WTC11 (cell line): ENCODE data around the gene ATP6V1C2.
A peak's percentile ranks its signal among the peaks of the same experiment; 100 is the strongest.

Experiments used
- AR ChIP-seq: fragments of 250-450 bp; sonication (Bioruptor Pico); IDR thresholded peaks from 2 replicates; pipeline ENCODE4 v1.9.0; 2021; ENCODE audit warnings: mild to moderate bottlenecking
- ATF3 ChIP-seq: sonication (generic); formaldehyde crosslinking; conservative IDR thresholded peaks from 2 replicates; pipeline ENCODE4 v1.8.1; 2022; ENCODE audit warnings: mild to moderate bottlenecking, missing genetic modification reagents
- CTCF ChIP-seq: fragments of 200-600 bp; IDR thresholded peaks from 2 replicates; pipeline ENCODE4 v1.8.0; 2022; ENCODE audit warnings: antibody characterized with exemption
- NFATC4 ChIP-seq: fragments of 250-450 bp; sonication (Bioruptor Pico); IDR thresholded peaks from 2 replicates; pipeline ENCODE4 v1.9.0; 2021; ENCODE audit warnings: mild to moderate bottlenecking
- USF1 ChIP-seq: sonication (generic); formaldehyde crosslinking; IDR thresholded peaks from 2 replicates; pipeline ENCODE4 v1.8.0; 2022; ENCODE audit warnings: mild to moderate bottlenecking, missing genetic modification reagents
- USF2 ChIP-seq: sonication (generic); formaldehyde crosslinking; IDR thresholded peaks from 2 replicates; pipeline ENCODE4 v1.8.1; 2023; ENCODE audit warnings: mild to moderate bottlenecking, missing genetic modification reagents, moderate library complexity
- ZNF416 ChIP-seq: fragments of 250-450 bp; sonication (Bioruptor Pico); IDR thresholded peaks from 2 replicates; pipeline ENCODE4 v1.9.0; 2021; ENCODE audit warnings: mild to moderate bottlenecking, inconsistent platforms

GRCh38 chr2:10832203-10832936 lies 110.9 kb downstream of the ATP6V1C2 start:
- TF ChIP-seq CTCF, result peak; percentile 99
- TF ChIP-seq AR, result no peak
- TF ChIP-seq ATF3 (CRISPR knock-in tag), result no peak
- no peak for TF ChIP-seq USF1 (CRISPR knock-in tag)
- no peak for TF ChIP-seq USF2
- no peak for TF ChIP-seq ZNF416 (CRISPR knock-in tag)
- TF ChIP-seq NFATC4 (CRISPR knock-in tag), result no peak
